Muscle layer of duodenum (tissue), 2 donors: ENCODE measurements around the gene KDM4C.

Source experiments
- H3K27ac ChIP-seq: one replicate; pipeline ENCODE4 v1.7.0; 2013; ENCODE audit warnings: mild to moderate bottlenecking, low read length
- H3K27me3 ChIP-seq: one replicate; pipeline ENCODE4 v1.7.0; 2013; ENCODE audit warnings: low read depth, mild to moderate bottlenecking, control low read depth, low read length
- H3K36me3 ChIP-seq, 2 donors: one replicate each; pipeline ENCODE4 v1.7.0; 2013; ENCODE audit warnings: low read length in 2 of 2, control low read depth in 1 of 2, mild to moderate bottlenecking in 1 of 2; ENCODE audit not compliant: insufficient read depth in 2 of 2, control insufficient read depth in 1 of 2
- H3K4me1 ChIP-seq, 2 donors: one replicate each; pipeline ENCODE4 v1.7.0; 2013; ENCODE audit warnings: low read length in 2 of 2, mild to moderate bottlenecking in 2 of 2, control low read depth in 1 of 2, moderate library complexity in 1 of 2; ENCODE audit not compliant: insufficient read depth in 2 of 2, control insufficient read depth in 1 of 2
- H3K4me3 ChIP-seq, 2 donors: one replicate each; pipeline ENCODE4 v1.7.0; 2013; ENCODE audit warnings: low read length in 2 of 2, low read depth in 1 of 2, mild to moderate bottlenecking in 1 of 2
- H3K9me3 ChIP-seq, 2 donors: one replicate each; pipeline ENCODE4 v1.7.0; 2013; ENCODE audit warnings: low read length in 2 of 2, control low read depth in 1 of 2, mild to moderate bottlenecking in 1 of 2; ENCODE audit not compliant: control insufficient read depth in 1 of 2
- donor health status: healthy.

Gene KDM4C

GRCh38 chr9:6870650-6871477, 113.1 kb downstream of the KDM4C start:
- Histone ChIP-seq H3K27ac (no peak overlapping the region), H3K9me3 (no peaks in the 10 kb centered on the region), H3K4me1 (no peaks in the 10 kb centered on the region), H3K36me3 (no peaks in the 10 kb centered on the region), H3K27me3 (no peaks in the 10 kb centered on the region), H3K4me3 (no peak overlapping the region)

GRCh38 chr9:6873857-6874256, 116.1 kb downstream of the KDM4C start:
- Histone ChIP-seq H3K27me3 (no peaks in the 10 kb centered on the region), H3K4me1 (no peaks in the 10 kb centered on the region), H3K4me3 (no peak overlapping the region), H3K27ac (no peak overlapping the region), H3K36me3 (no peaks in the 10 kb centered on the region), H3K9me3 (no peaks in the 10 kb centered on the region)

GRCh38 chr9:6876195-6876894, 118.6 kb downstream of the KDM4C start:
- no peaks in the 10 kb centered on the region for H3K36me3 ChIP-seq
- H3K9me3 ChIP-seq, result no peaks in the 10 kb centered on the region
- no peaks in the 10 kb centered on the region for H3K4me1 ChIP-seq
- H3K27ac ChIP-seq, result no peak overlapping the region
- H3K4me3 ChIP-seq, result no peak overlapping the region
- H3K27me3 ChIP-seq, result no peaks in the 10 kb centered on the region

GRCh38 chr9:6877671-6878161, 119.9 kb downstream of the KDM4C start:
- no peaks in the 10 kb centered on the region for H3K4me1 ChIP-seq
- no peak overlapping the region for H3K27ac ChIP-seq
- H3K9me3 ChIP-seq, result no peaks in the 10 kb centered on the region
- no peaks in the 10 kb centered on the region for H3K27me3 ChIP-seq
- H3K36me3 ChIP-seq, result no peaks in the 10 kb centered on the region
- no peak overlapping the region for H3K4me3 ChIP-seq

GRCh38 chr9:6880626-6881025, 122.9 kb downstream of the KDM4C start:
- Histone ChIP-seq H3K4me1 (no peaks in the 10 kb centered on the region), H3K9me3 (no peaks in the 10 kb centered on the region), H3K36me3 (no peaks in the 10 kb centered on the region), H3K4me3 (no peak overlapping the region), H3K27me3 (no peaks in the 10 kb centered on the region), H3K27ac (no peak overlapping the region)

- H3K36me3 ChIP-seq, result no peaks in the 10 kb centered on the region
- H3K4me3 ChIP-seq, result no peak overlapping the region
- no peaks in the 10 kb centered on the region for H3K27me3 ChIP-seq
- no peaks in the 10 kb centered on the region for H3K4me1 ChIP-seq
- no peaks in the 10 kb centered on the region for H3K9me3 ChIP-seq
- no peak overlapping the region for H3K27ac ChIP-seq
Observed at GRCh38 chr9:6884101-6884500, 126.3 kb downstream of the KDM4C start.

GRCh38 chr9:6884990-6885389, 127.2 kb downstream of the KDM4C start:
- Histone ChIP-seq H3K27ac (no peak overlapping the region), H3K27me3 (no peaks in the 10 kb centered on the region), H3K36me3 (peaks cover 0 to 6% of the 10 kb centered on the region in 2 donors), H3K4me3 (no peak overlapping the region), H3K4me1 (no peaks in the 10 kb centered on the region), H3K9me3 (no peaks in the 10 kb centered on the region)

- peaks cover 0 to 6% of the 10 kb centered on the region in 2 donors for H3K36me3 ChIP-seq
- no peaks in the 10 kb centered on the region for H3K9me3 ChIP-seq
- H3K27me3 ChIP-seq, result no peaks in the 10 kb centered on the region
- no peak overlapping the region for H3K4me3 ChIP-seq
- no peak overlapping the region for H3K27ac ChIP-seq
- no peaks in the 10 kb centered on the region for H3K4me1 ChIP-seq
Observed at GRCh38 chr9:6887051-6887450, 129.3 kb downstream of the KDM4C start.

- Histone ChIP-seq H3K4me3 (no peak overlapping the region), H3K4me1 (no peaks in the 10 kb centered on the region), H3K36me3 (peaks cover 11 to 13% of the 10 kb centered on the region in 2 donors), H3K27me3 (no peaks in the 10 kb centered on the region), H3K27ac (no peak overlapping the region), H3K9me3 (no peaks in the 10 kb centered on the region)
Observed at GRCh38 chr9:6889868-6890267, 132.1 kb downstream of the KDM4C start.

GRCh38 chr9:6893350-6894131, 135.8 kb downstream of the KDM4C start:
- Histone ChIP-seq H3K9me3 (no peaks in the 10 kb centered on the region), H3K27me3 (no peaks in the 10 kb centered on the region), H3K4me3 (no peak overlapping the region), H3K27ac (no peak overlapping the region), H3K4me1 (peaks cover 0 to 9% of the 10 kb centered on the region in 2 donors), H3K36me3 (peaks cover 11 to 13% of the 10 kb centered on the region in 2 donors)

- no peak overlapping the region for H3K4me3 ChIP-seq
- peaks cover 11 to 13% of the 10 kb centered on the region in 2 donors for H3K36me3 ChIP-seq
- no peaks in the 10 kb centered on the region for H3K9me3 ChIP-seq
- H3K4me1 ChIP-seq, result peaks cover 0 to 9% of the 10 kb centered on the region in 2 donors
- no peaks in the 10 kb centered on the region for H3K27me3 ChIP-seq
- H3K27ac ChIP-seq, result no peak overlapping the region
Observed at GRCh38 chr9:6894135-6894534, 136.4 kb downstream of the KDM4C start.
